ENCODE measurements around the gene MFN2.

The MFN2 gene

DNA sequence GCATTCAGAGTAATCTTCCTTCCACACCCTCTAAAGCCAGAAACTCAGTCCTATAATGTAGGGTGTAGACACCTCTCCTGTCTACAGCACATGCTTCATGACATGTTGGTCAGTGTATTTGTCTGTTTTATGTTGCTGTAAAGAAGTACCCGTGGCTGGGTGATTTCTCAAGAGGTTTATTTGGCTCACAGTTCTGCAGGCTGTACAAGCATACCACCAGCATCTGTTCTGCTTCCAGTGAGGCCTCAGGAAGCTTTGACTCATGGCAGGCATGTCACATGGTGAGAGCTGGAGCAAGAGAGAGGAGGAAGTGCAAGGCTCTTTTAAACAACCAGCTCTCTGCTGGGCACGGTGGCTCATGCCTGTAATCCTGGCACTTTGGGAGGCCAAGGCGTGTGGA, 33.6 kb upstream of the MFN2 start:
- peaks cover 4% of the 10 kb centered on the region for H3K9me3 ChIP-seq (ENCODE audit: severe bottlenecking)
- H3K36me3 ChIP-seq = peaks cover 28% of the 10 kb centered on the region
- no peak for DNase-seq
- H3K4me3 ChIP-seq (ENCODE audit: low read depth, low read length) = no peak overlapping the region
- no peak overlapping the region for H3K27ac ChIP-seq
- TF ChIP-seq CTCF (IDR thresholded peaks at IDR 0.05; ENCODE audit: low read depth, low read length) = no peak
- H3K27me3 ChIP-seq (ENCODE audit: insufficient read depth, low read depth, severe bottlenecking) = no peaks in the 10 kb centered on the region

GRCh38 chr1:11948822-11949458, 31.3 kb upstream of the MFN2 start:
- Histone ChIP-seq H3K27me3 (ENCODE audit: insufficient read depth, low read depth, severe bottlenecking) (no peaks in the 10 kb centered on the region), H3K9me3 (ENCODE audit: severe bottlenecking) (peaks cover 4% of the 10 kb centered on the region), H3K27ac (no peak overlapping the region), H3K36me3 (peaks cover 39% of the 10 kb centered on the region), H3K4me3 (ENCODE audit: low read depth, low read length) (no peak overlapping the region)
- no peak for TF ChIP-seq CTCF (IDR thresholded peaks at IDR 0.05; ENCODE audit: low read depth, low read length)
- DNase-seq = no peak

DNA sequence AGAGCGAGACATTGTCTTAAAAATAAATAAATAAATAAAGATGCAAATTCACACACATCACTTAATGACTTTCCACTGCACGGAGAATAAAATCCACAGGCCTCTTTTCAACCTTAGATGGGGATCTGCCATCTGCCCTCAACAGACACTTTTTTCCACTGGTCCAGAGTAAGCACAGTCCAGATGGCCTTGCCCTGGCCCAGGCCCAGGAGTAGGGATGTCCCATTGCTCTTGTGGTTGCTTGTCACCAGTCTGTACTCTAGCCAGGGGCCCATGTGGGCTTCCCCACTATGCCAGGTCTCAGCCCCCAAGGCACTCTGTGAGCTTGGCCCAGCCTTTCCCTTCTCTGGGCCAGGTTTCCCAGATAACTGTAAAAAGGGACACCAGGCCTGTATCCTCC, 28.3 kb upstream of the MFN2 start:
- H3K36me3 ChIP-seq = peaks cover 56% of the 10 kb centered on the region
- no peak overlapping the region for H3K4me3 ChIP-seq (ENCODE audit: low read depth, low read length)
- peaks cover 4% of the 10 kb centered on the region for H3K9me3 ChIP-seq (ENCODE audit: severe bottlenecking)
- H3K27ac ChIP-seq = no peak overlapping the region
- no peak for TF ChIP-seq CTCF (IDR thresholded peaks at IDR 0.05; ENCODE audit: low read depth, low read length)
- H3K27me3 ChIP-seq (ENCODE audit: insufficient read depth, low read depth, severe bottlenecking) = no peaks in the 10 kb centered on the region
- no peak for DNase-seq

GRCh38 chr1:11952455-11953109, 27.7 kb upstream of the MFN2 start:
- H3K36me3 ChIP-seq = peaks cover 62% of the 10 kb centered on the region
- no peak overlapping the region for H3K27ac ChIP-seq
- no peak for TF ChIP-seq CTCF (IDR thresholded peaks at IDR 0.05; ENCODE audit: low read depth, low read length)

GRCh38 chr1:11955221-11955620, 25.0 kb upstream of the MFN2 start:
- H3K27ac ChIP-seq = no peak overlapping the region

More at GRCh38 chr1:11952455-11953109, 27.7 kb upstream of the MFN2 start:
- peaks cover 4% of the 10 kb centered on the region for H3K9me3 ChIP-seq (ENCODE audit: severe bottlenecking)
- H3K27me3 ChIP-seq (ENCODE audit: insufficient read depth, low read depth, severe bottlenecking) = no peaks in the 10 kb centered on the region
- H3K4me3 ChIP-seq (ENCODE audit: low read depth, low read length) = no peak overlapping the region
- DNase-seq = no peak

More at GRCh38 chr1:11955221-11955620, 25.0 kb upstream of the MFN2 start:
- Histone ChIP-seq H3K4me3 (ENCODE audit: low read depth, low read length) (no peak overlapping the region), H3K9me3 (ENCODE audit: severe bottlenecking) (no peaks in the 10 kb centered on the region), H3K27me3 (ENCODE audit: insufficient read depth, low read depth, severe bottlenecking) (no peaks in the 10 kb centered on the region), H3K36me3 (peaks cover 59% of the 10 kb centered on the region)
- no peak for DNase-seq
- TF ChIP-seq CTCF (IDR thresholded peaks at IDR 0.05; ENCODE audit: low read depth, low read length) = no peak

All from WERI-Rb-1 (cell line).